Measurements from ENCODE around the gene NCKAP5.

Gene NCKAP5

DNA sequence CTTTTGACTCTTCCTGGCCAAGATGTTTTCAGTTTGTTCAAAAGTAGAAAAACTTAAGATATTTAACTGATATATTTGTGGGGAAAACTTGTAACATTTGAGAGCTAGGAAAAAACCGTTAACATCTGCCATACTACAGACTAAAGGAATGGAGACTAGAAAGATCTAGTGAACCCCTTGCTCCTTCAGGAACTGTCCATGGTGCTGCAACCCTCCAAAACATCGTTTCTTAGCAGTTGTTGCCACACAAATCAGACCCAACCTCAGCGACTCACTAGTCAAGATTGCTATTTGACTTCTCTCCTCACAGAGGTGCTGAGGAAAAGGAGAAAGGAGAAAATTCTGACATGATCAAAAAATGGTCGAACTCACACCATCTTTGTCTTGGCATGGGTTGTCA lies 504.5 kb downstream of the NCKAP5 start:
- CTCF ChIA-PET: no interaction called here
- TF ChIP-seq LEF1 (IDR thresholded peaks at IDR 0.05; ENCODE audit: borderline replicate concordance) (no peak), SP1 (IDR thresholded peaks at IDR 0.05) (no peak), ARNT (IDR thresholded peaks at IDR 0.05) (no peak), NFRKB (IDR thresholded peaks at IDR 0.05) (no peak), FOXK2 (IDR thresholded peaks at IDR 0.05) (no peak)
- POLR2A ChIA-PET: no interaction called here
- DNase-seq (ENCODE audit: extremely low spot score): peak; percentile 8

DNA sequence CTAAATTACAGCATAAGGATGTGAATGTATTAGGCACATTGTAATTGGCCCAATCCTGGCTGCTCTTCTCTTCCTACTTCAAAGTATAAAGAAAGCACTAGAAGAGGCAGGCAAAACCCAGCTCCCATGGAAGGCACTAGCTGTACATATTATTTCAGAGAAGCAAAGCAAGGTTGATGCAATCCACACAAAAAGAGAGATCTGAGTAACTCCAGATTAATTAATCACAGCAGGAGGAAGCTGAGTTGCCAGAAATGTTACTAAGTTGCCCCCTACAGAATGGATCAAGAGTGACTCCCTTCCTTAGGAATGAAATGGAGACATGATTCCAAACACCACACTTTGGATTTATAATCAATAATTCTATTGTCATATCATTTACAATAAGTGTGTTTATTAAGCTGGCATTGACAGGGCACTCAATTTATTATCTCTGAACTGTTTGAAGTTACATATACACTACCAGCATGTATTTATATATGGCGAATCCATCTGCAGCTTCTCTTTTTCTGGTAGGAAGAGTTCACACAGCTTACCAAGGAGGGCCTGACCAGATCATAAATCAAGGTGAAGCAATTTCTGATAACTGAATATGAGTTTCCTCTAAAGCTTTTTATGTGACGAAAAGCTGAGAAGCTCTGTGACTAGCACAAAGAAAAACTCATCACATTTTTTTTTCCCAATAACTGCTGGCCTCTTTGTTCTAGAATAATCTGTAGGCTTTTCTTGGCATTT lies 505.2 kb downstream of the NCKAP5 start:
- CTCF ChIA-PET: no interaction called here

DNA sequence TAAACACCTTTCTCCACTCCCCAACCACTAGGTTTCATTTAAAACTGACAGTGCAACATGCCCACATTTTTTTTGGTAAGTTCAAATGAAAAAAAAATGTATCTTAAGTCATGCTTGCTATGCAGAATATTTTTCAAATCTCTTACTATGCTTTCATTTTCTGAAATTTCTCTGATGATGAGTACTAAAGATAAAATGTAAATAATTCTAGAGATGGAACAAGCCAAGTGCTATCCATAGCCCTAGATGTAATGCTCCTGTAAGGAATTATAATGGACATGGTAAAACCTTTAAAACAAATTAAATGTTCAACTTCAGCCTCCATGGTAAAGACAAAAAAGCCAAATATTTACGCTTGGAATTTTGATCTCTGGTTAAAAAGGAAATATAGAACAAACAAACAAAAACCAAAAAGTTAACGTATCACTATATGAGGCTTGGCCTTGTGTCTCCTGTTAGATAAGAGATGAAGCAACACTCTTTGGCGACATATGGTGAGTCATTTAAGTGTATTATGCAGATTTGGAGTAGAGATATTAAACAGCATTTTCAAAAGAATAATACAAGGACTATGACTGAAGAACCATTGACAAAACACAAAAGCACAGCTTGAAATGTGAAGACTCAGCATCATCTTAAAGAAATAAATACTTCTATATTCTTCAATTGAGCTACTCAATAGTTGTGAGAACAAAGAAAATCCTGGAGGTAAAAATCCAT lies 506.2 kb downstream of the NCKAP5 start:
- ChIA-PET CTCF (no interaction called here), POLR2A (no interaction called here)
- no peak for DNase-seq (ENCODE audit: extremely low spot score)
- no peak for TF ChIP-seq FOXM1 (IDR thresholded peaks at IDR 0.05; ENCODE audit: borderline replicate concordance)
- no peak for TF ChIP-seq CTBP1 (IDR thresholded peaks at IDR 0.05; ENCODE audit: borderline replicate concordance)
- no peak for TF ChIP-seq HDGF (IDR thresholded peaks at IDR 0.05; ENCODE audit: borderline replicate concordance)
- TF ChIP-seq ARNT (IDR thresholded peaks at IDR 0.05): no peak
- TF ChIP-seq TARDBP (IDR thresholded peaks at IDR 0.05): no peak
- TF ChIP-seq FOXA1 (IDR thresholded peaks at IDR 0.05): no peak
- no peak for TF ChIP-seq SUZ12 (IDR thresholded peaks at IDR 0.05)
- no peak for TF ChIP-seq ELF4 (IDR thresholded peaks at IDR 0.05)
- TF ChIP-seq, protein P1, sequence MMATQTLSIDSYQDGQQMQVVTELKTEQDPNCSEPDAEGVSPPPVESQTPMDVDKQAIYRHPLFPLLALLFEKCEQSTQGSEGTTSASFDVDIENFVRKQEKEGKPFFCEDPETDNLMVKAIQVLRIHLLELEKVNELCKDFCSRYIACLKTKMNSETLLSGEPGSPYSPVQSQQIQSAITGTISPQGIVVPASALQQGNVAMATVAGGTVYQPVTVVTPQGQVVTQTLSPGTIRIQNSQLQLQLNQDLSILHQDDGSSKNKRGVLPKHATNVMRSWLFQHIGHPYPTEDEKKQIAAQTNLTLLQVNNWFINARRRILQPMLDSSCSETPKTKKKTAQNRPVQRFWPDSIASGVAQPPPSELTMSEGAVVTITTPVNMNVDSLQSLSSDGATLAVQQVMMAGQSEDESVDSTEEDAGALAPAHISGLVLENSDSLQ (IDR thresholded peaks at IDR 0.05): no peak
- TF ChIP-seq ZNF384 (IDR thresholded peaks at IDR 0.05): no peak
- no peak for TF ChIP-seq BHLHE40 (IDR thresholded peaks at IDR 0.05; ENCODE audit: borderline replicate concordance)
- TF ChIP-seq FOXK2 (IDR thresholded peaks at IDR 0.05): no peak
- TF ChIP-seq SP1 (IDR thresholded peaks at IDR 0.05): no peak

More for the DNA sequence above, 505.2 kb downstream of the NCKAP5 start:
- POLR2A ChIA-PET: no interaction called here
- TF ChIP-seq FOXM1 (IDR thresholded peaks at IDR 0.05; ENCODE audit: borderline replicate concordance) (no peak), CTBP1 (IDR thresholded peaks at IDR 0.05; ENCODE audit: borderline replicate concordance) (no peak), NFRKB (IDR thresholded peaks at IDR 0.05) (no peak), LEF1 (IDR thresholded peaks at IDR 0.05; ENCODE audit: borderline replicate concordance) (no peak), BHLHE40 (IDR thresholded peaks at IDR 0.05; ENCODE audit: borderline replicate concordance) (no peak), ZNF384 (IDR thresholded peaks at IDR 0.05) (no peak), ELF4 (IDR thresholded peaks at IDR 0.05) (no peak), L3MBTL2 (conservative IDR thresholded peaks at IDR 0.05) (no peak), SP1 (IDR thresholded peaks at IDR 0.05) (no peak), FOXA1 (IDR thresholded peaks at IDR 0.05) (no peak), SUZ12 (IDR thresholded peaks at IDR 0.05) (no peak), ARNT (IDR thresholded peaks at IDR 0.05) (no peak), FOXK2 (IDR thresholded peaks at IDR 0.05) (no peak), HDGF (IDR thresholded peaks at IDR 0.05; ENCODE audit: borderline replicate concordance) (no peak)
- TF ChIP-seq, protein P1 (IDR thresholded peaks at IDR 0.05): no peak
- no peak for DNase-seq (ENCODE audit: extremely low spot score)

DNA sequence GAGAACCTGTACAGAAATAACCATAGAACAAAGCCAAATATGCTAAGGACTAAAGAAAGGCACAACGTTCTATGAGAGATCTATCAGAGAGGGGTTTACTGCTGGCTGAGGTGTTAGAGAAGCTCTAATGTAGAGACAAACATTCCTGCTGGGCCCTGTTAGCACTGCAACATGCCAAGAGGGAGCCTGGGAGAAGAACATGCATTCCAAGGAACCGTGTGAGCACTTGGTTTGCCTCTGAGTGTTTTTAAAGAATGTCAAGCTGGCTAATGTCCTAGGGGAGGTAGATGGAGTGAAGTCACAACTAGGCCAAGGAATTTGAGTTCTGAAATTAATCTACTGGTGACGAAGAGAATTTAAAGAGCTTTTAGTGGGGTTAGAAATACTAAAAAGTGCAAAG lies 514.0 kb downstream of the NCKAP5 start:
- TF ChIP-seq FOXK2 (IDR thresholded peaks at IDR 0.05) (no peak), CTBP1 (IDR thresholded peaks at IDR 0.05; ENCODE audit: borderline replicate concordance) (no peak), FOXM1 (IDR thresholded peaks at IDR 0.05; ENCODE audit: borderline replicate concordance) (no peak), FOXA1 (IDR thresholded peaks at IDR 0.05) (no peak), SP1 (IDR thresholded peaks at IDR 0.05) (no peak), L3MBTL2 (conservative IDR thresholded peaks at IDR 0.05) (no peak), BHLHE40 (IDR thresholded peaks at IDR 0.05; ENCODE audit: borderline replicate concordance) (no peak), ARNT (IDR thresholded peaks at IDR 0.05) (no peak), HDGF (IDR thresholded peaks at IDR 0.05; ENCODE audit: borderline replicate concordance) (no peak), NFRKB (IDR thresholded peaks at IDR 0.05) (no peak), ELF4 (IDR thresholded peaks at IDR 0.05) (no peak)

DNA sequence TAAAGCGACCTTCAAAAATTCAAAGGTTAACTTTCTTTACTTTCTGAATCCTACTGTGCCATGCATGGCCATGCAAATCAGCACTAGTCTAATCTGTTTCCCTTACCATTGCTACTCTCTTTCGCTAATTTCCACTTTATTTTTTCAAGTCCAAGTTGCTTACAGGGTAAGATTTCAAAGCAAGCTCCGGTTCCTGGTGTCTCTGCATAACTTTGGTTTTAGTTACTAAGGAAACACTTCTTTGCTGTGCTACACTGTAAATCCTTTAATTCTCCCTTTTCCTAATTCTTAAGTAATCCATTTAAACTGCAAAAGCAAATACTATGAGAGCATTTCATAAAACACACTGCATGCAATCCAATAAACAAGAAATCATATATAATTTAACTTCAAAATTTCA lies 514.7 kb downstream of the NCKAP5 start:
- CTCF ChIA-PET: no interaction called here
- TF ChIP-seq ELF4 (IDR thresholded peaks at IDR 0.05) (no peak), HDGF (IDR thresholded peaks at IDR 0.05; ENCODE audit: borderline replicate concordance) (no peak), ARNT (IDR thresholded peaks at IDR 0.05) (no peak), L3MBTL2 (conservative IDR thresholded peaks at IDR 0.05) (no peak), BHLHE40 (IDR thresholded peaks at IDR 0.05; ENCODE audit: borderline replicate concordance) (no peak), LEF1 (IDR thresholded peaks at IDR 0.05; ENCODE audit: borderline replicate concordance) (no peak)
- POLR2A ChIA-PET: no interaction called here
- no peak for DNase-seq (ENCODE audit: extremely low spot score)

More for the DNA sequence above, 514.0 kb downstream of the NCKAP5 start:
- no peak for DNase-seq (ENCODE audit: extremely low spot score)
- ChIA-PET POLR2A (no interaction called here), CTCF (no interaction called here)

DNA sequence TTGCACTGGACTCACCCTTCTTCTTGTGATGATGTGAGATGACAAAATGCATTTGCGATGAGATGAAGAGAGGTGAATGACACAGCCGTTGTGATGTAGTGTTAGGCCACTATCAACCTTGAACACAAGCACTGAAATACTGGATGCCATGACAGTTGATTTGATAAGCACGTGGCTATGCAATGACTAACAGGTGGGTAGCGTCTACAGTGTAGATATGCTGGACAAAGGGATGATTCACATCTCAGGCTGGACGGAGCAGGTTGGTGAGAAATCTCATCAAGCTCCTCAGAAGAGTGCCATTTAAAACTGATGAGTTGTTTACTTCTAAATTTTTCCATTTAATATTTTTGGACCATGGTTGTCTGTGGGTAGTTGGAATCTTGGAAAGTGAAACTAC lies 522.5 kb downstream of the NCKAP5 start:
- ChIA-PET CTCF (no interaction called here), POLR2A (no interaction called here)
- TF ChIP-seq ARNT (IDR thresholded peaks at IDR 0.05) (no peak), SUZ12 (IDR thresholded peaks at IDR 0.05) (no peak), TARDBP (IDR thresholded peaks at IDR 0.05) (no peak), NFRKB (IDR thresholded peaks at IDR 0.05) (no peak), LEF1 (IDR thresholded peaks at IDR 0.05; ENCODE audit: borderline replicate concordance) (no peak), FOXM1 (IDR thresholded peaks at IDR 0.05; ENCODE audit: borderline replicate concordance) (no peak), ZNF384 (IDR thresholded peaks at IDR 0.05) (no peak), BHLHE40 (IDR thresholded peaks at IDR 0.05; ENCODE audit: borderline replicate concordance) (no peak), ELF4 (IDR thresholded peaks at IDR 0.05) (no peak)
- DNase-seq (ENCODE audit: extremely low spot score): no peak

Data from HEK293T (cell line).